Endodermal cell (in vitro differentiated cells): ENCODE results near the gene DARS1. TPM values are rescaled to one million over a fixed set of nuclear protein-coding genes. Genes with fewer than 3 reads are reported as not detected.

Experiments used
- DNase-seq: peaks from one replicate; pipeline ENCODE4 v3.0.0-alpha.2; 2017
- H3K27ac ChIP-seq: 2 replicates; pipeline ENCODE4 v1.5.1; 2013; ENCODE audit warnings: mild to moderate bottlenecking, low read depth, low read length, moderate library complexity
- H3K27me3 ChIP-seq: 2 replicates; pipeline ENCODE4 v1.6.1; 2013; ENCODE audit warnings: mild to moderate bottlenecking, low read length, moderate library complexity; ENCODE audit not compliant: insufficient read depth, control insufficient read depth, poor library complexity, severe bottlenecking
- H3K36me3 ChIP-seq: 2 replicates; pipeline ENCODE4 v1.7.0; 2013; ENCODE audit warnings: mild to moderate bottlenecking, low read length, moderate library complexity; ENCODE audit not compliant: control insufficient read depth, insufficient read depth
- H3K4me1 ChIP-seq: one replicate; pipeline ENCODE4 v1.7.0; 2013; ENCODE audit warnings: low read length; ENCODE audit not compliant: control insufficient read depth, insufficient read depth
- H3K4me3 ChIP-seq: 2 replicates; pipeline ENCODE4 v1.5.1; 2013; ENCODE audit warnings: mild to moderate bottlenecking, low read length, moderate library complexity
- H3K9ac ChIP-seq: 2 replicates; pipeline ENCODE4 v1.6.1; 2013; ENCODE audit warnings: mild to moderate bottlenecking, low read length, moderate library complexity; ENCODE audit not compliant: poor library complexity, severe bottlenecking; ENCODE audit errors: extremely low read depth
- H3K9me3 ChIP-seq: 2 replicates; pipeline ENCODE4 v1.6.1; 2013; ENCODE audit warnings: mild to moderate bottlenecking, low read length, moderate library complexity; ENCODE audit not compliant: control insufficient read depth
- H3K27ac Mint-ChIP-seq: 2 replicates; pipeline ENCODE4 v1.8.0; 2020; ENCODE audit warnings: mixed read lengths
- H3K27me3 Mint-ChIP-seq: 2 replicates; pipeline ENCODE4 v1.8.0; 2021; ENCODE audit warnings: mild to moderate bottlenecking, mixed read lengths; ENCODE audit not compliant: insufficient read depth
- H3K36me3 Mint-ChIP-seq: 2 replicates; pipeline ENCODE4 v1.8.0; 2020; ENCODE audit warnings: low read depth, mixed read lengths
- H3K4me1 Mint-ChIP-seq: 2 replicates; pipeline ENCODE4 v1.8.0; 2020; ENCODE audit warnings: mixed read lengths
- H3K4me3 Mint-ChIP-seq: 2 replicates; pipeline ENCODE4 v1.8.0; 2020; ENCODE audit warnings: mild to moderate bottlenecking, moderate library complexity, mixed read lengths
- H3K9me3 Mint-ChIP-seq: 2 replicates; pipeline ENCODE4 v1.8.0; 2020; ENCODE audit warnings: mild to moderate bottlenecking, mixed read lengths
- WGBS, 2 experiments: methylation state at CpG; one replicate each; pipeline versions ENCODE4 v1.1.5 to v1.1.7; 2013; ENCODE audit warnings: missing lambda C conversion rate in 2 of 2, mixed read lengths in 1 of 2; ENCODE audit not compliant: insufficient coverage in 1 of 2, insufficient read length in 1 of 2; 5-methylcytosine and 5-hydroxymethylcytosine counted together
- total RNA-seq, 2 donors: library from RNA; stranded (reverse); fragmentation: NEBNext Ultra II Directional in 1 of 2; extraction: Animal tissue kit (Norgen Biotek cat#: 25700) in 1 of 2; gene quantifications; 2 replicates in 1 of 2; 3 replicates in 1 of 2; pipeline ENCODE4 v1.2.1, GENCODE V29; 2021
- TF ChIP-seq, protein P1 (sequence below): fragments of 200-600 bp; sonication (generic); conservative IDR thresholded peaks from 2 replicates; pipeline ENCODE4 v1.5.0; 2021; ENCODE audit warnings: antibody characterized with exemption, mild to moderate bottlenecking

Gene DARS1
- total RNA-seq, 2 donors from 2014 or later = 70.5 to 75.9 TPM

GRCh38 chr2:135947483-135947882 is 37.9 kb downstream of the DARS1 start:
- peaks cover 20% of the 10 kb centered on the region for H3K36me3 Mint-ChIP-seq

GRCh38 chr2:135945526-135945925 is 39.9 kb downstream of the DARS1 start:
- peaks cover 14% of the 10 kb centered on the region for H3K9me3 Mint-ChIP-seq
- Histone ChIP-seq H3K4me1 (peaks cover 12% of the 10 kb centered on the region), H3K27me3 (no peaks in the 10 kb centered on the region), H3K27ac (no peak overlapping the region), H3K9me3 (peaks cover 12% of the 10 kb centered on the region), H3K9ac (no peak overlapping the region), H3K36me3 (peaks cover 16% of the 10 kb centered on the region), H3K4me3 (no peak overlapping the region)
- H3K36me3 Mint-ChIP-seq = peaks cover 22% of the 10 kb centered on the region
- H3K4me1 Mint-ChIP-seq = peaks cover 33% of the 10 kb centered on the region
- no peak for DNase-seq
- no peaks in the 10 kb centered on the region for H3K27me3 Mint-ChIP-seq
- TF ChIP-seq, protein P1, sequence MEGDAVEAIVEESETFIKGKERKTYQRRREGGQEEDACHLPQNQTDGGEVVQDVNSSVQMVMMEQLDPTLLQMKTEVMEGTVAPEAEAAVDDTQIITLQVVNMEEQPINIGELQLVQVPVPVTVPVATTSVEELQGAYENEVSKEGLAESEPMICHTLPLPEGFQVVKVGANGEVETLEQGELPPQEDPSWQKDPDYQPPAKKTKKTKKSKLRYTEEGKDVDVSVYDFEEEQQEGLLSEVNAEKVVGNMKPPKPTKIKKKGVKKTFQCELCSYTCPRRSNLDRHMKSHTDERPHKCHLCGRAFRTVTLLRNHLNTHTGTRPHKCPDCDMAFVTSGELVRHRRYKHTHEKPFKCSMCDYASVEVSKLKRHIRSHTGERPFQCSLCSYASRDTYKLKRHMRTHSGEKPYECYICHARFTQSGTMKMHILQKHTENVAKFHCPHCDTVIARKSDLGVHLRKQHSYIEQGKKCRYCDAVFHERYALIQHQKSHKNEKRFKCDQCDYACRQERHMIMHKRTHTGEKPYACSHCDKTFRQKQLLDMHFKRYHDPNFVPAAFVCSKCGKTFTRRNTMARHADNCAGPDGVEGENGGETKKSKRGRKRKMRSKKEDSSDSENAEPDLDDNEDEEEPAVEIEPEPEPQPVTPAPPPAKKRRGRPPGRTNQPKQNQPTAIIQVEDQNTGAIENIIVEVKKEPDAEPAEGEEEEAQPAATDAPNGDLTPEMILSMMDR = no peak
- H3K4me3 Mint-ChIP-seq = no peak overlapping the region
- 86 to 97% methylated on average over 3 of the region's 3 CpGs for WGBS, 2 experiments
- no peak overlapping the region for H3K27ac Mint-ChIP-seq

More at GRCh38 chr2:135947483-135947882, 37.9 kb downstream of the DARS1 start:
- Mint-ChIP-seq H3K9me3 (peaks cover 4% of the 10 kb centered on the region), H3K27ac (no peak overlapping the region), H3K4me1 (peaks cover 37% of the 10 kb centered on the region), H3K4me3 (no peak overlapping the region), H3K27me3 (no peaks in the 10 kb centered on the region)
- peaks cover 22% of the 10 kb centered on the region for H3K36me3 ChIP-seq
- H3K27ac ChIP-seq = no peak overlapping the region
- no peak overlapping the region for H3K9ac ChIP-seq
- H3K27me3 ChIP-seq = no peaks in the 10 kb centered on the region
- H3K4me3 ChIP-seq = no peak overlapping the region
- WGBS, 2 experiments = 94% methylated on average over 2 of the region's 2 CpGs; no CpG with 5 or more reads in 1 of the 2 experiments
- peaks cover 12% of the 10 kb centered on the region for H3K4me1 ChIP-seq
- TF ChIP-seq, protein P1 = no peak
- no peak for DNase-seq
- H3K9me3 ChIP-seq = peaks cover 9% of the 10 kb centered on the region

- Mint-ChIP-seq H3K27me3 (no peaks in the 10 kb centered on the region), H3K27ac (no peak overlapping the region), H3K36me3 (peaks cover 26% of the 10 kb centered on the region), H3K4me1 (peaks cover 24% of the 10 kb centered on the region), H3K9me3 (peaks cover 16% of the 10 kb centered on the region), H3K4me3 (no peak overlapping the region)
- peaks cover 12% of the 10 kb centered on the region for H3K9me3 ChIP-seq
- no peak overlapping the region for H3K9ac ChIP-seq
- TF ChIP-seq, protein P1 = no peak
- no peak overlapping the region for H3K27ac ChIP-seq
- 86 to 100% methylated on average over 1 of the region's 1 CpG for WGBS, 2 experiments
- peaks cover 16% of the 10 kb centered on the region for H3K36me3 ChIP-seq
- H3K27me3 ChIP-seq = no peaks in the 10 kb centered on the region
- no peak for DNase-seq
- no peak overlapping the region for H3K4me3 ChIP-seq
- peaks cover 6% of the 10 kb centered on the region for H3K4me1 ChIP-seq
Observed at GRCh38 chr2:135944625-135945024, 40.8 kb downstream of the DARS1 start.
